Activated naive CD8-positive, alpha-beta T cell treated with anti-CD3 and anti-CD28 coated beads for 36 hours (primary cell): Measurements from ENCODE around the gene DST. TPM values are rescaled to one million over a fixed set of nuclear protein-coding genes. Genes with fewer than 3 reads are reported as not detected.

Experiments used
- DNase-seq: peaks from one replicate; pipeline ENCODE4 v3.0.0; 2021
- H3K27ac Mint-ChIP-seq: one replicate; pipeline ENCODE4 v1.8.0; 2022; ENCODE audit warnings: mild to moderate bottlenecking, moderate library complexity, mixed read lengths
- H3K27me3 Mint-ChIP-seq: one replicate; pipeline ENCODE4 v1.8.0; 2022; ENCODE audit warnings: mild to moderate bottlenecking, mixed read lengths
- H3K36me3 Mint-ChIP-seq: one replicate; pipeline ENCODE4 v1.8.0; 2021; ENCODE audit warnings: mild to moderate bottlenecking, mixed read lengths
- H3K4me1 Mint-ChIP-seq: one replicate; pipeline ENCODE4 v1.8.0; 2021; ENCODE audit warnings: mixed read lengths
- H3K4me3 Mint-ChIP-seq: one replicate; pipeline ENCODE4 v1.8.0; 2022; ENCODE audit warnings: mild to moderate bottlenecking, moderate library complexity, mixed read lengths
- H3K9me3 Mint-ChIP-seq: one replicate; pipeline ENCODE4 v1.8.0; 2022; ENCODE audit warnings: mixed read lengths
- total RNA-seq, 2 experiments: library from RNA; stranded (reverse); gene quantifications; one replicate each; pipeline ENCODE4 v1.2.3, GENCODE V29; 2021

DST gene
- total RNA-seq, 2 experiments from 2014 or later, result 1.8 to 2.9 TPM

DNA sequence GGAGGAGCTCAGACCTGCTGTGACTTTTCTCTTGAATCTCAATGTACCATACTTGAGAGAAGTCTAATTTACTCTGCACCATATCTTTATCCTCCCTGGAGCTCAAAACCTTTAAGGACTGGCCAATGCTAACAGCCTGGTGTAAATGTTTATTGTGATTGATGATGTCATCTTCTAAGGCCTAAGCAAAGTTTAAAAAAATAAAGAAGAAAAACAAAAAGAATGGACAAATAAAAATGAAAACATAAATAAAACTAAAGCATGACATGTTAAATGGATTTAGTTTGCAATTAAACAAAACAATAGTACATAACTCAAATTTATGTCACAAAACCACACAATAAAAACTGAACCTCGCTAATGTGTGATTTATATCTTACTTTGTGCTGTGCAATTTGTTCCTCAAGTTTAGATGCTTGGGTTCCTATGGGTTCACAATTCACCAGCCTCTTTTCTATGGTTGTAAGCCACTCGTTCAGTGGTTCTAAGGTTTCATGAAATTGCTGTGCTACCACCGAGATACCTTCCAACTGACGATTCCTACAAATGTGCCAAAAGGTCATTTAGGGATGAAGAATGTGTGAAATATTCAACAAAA, 113.0 kb downstream of the DST start:
- no peaks in the 10 kb centered on the region for H3K4me1 Mint-ChIP-seq
- H3K9me3 Mint-ChIP-seq, result no peaks in the 10 kb centered on the region
- no peak overlapping the region for H3K27ac Mint-ChIP-seq
- no peaks in the 10 kb centered on the region for H3K27me3 Mint-ChIP-seq
- no peak overlapping the region for H3K4me3 Mint-ChIP-seq
- no peaks in the 10 kb centered on the region for H3K36me3 Mint-ChIP-seq
- DNase-seq, result no peak

GRCh38 chr6:56528412-56528841, 114.3 kb downstream of the DST start:
- no peak for DNase-seq
- H3K4me1 Mint-ChIP-seq, result no peaks in the 10 kb centered on the region
- no peaks in the 10 kb centered on the region for H3K27me3 Mint-ChIP-seq
- H3K27ac Mint-ChIP-seq, result no peak overlapping the region
- H3K4me3 Mint-ChIP-seq, result no peak overlapping the region
- no peaks in the 10 kb centered on the region for H3K9me3 Mint-ChIP-seq
- no peaks in the 10 kb centered on the region for H3K36me3 Mint-ChIP-seq

GRCh38 chr6:56527934-56528333, 114.8 kb downstream of the DST start:
- DNase-seq, result no peak
- Mint-ChIP-seq H3K27me3 (no peaks in the 10 kb centered on the region), H3K27ac (no peak overlapping the region), H3K36me3 (no peaks in the 10 kb centered on the region), H3K9me3 (no peaks in the 10 kb centered on the region), H3K4me1 (no peaks in the 10 kb centered on the region), H3K4me3 (no peak overlapping the region)

DNA sequence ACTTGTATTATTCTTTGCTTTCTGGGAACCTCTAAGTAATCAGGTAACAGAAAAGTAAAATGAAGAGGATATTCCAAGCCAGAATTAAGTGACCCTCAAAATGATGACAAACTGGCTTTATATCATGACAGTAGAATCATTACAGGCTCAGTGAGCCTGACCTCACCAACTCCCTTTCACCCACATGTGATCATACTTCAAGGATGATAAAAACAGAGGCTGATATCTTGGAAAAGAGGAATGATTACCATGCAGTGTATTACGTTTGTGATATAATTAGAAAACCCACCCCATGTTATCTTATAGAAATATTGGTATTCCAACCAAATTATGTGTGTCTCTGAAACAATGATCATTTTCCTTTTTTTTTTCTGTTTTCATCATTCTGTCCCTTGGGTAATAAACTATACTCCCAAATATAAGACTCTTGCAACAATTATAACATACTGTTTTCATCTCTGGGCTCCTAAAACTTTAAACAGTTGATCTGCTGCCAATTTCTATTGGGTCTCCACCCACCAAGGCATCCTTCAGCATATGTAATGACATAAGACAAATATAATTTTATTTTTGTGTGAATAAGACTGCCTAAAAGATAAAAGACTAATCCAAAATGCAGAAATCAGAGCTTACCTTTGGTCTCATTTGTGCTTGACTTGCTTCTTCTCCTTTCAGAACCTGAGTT, 115.7 kb downstream of the DST start:
- no peak overlapping the region for H3K27ac Mint-ChIP-seq
- H3K36me3 Mint-ChIP-seq, result no peaks in the 10 kb centered on the region
- H3K27me3 Mint-ChIP-seq, result no peaks in the 10 kb centered on the region
- no peak for DNase-seq
- no peak overlapping the region for H3K4me3 Mint-ChIP-seq
- no peaks in the 10 kb centered on the region for H3K4me1 Mint-ChIP-seq
- H3K9me3 Mint-ChIP-seq, result no peaks in the 10 kb centered on the region

DNA sequence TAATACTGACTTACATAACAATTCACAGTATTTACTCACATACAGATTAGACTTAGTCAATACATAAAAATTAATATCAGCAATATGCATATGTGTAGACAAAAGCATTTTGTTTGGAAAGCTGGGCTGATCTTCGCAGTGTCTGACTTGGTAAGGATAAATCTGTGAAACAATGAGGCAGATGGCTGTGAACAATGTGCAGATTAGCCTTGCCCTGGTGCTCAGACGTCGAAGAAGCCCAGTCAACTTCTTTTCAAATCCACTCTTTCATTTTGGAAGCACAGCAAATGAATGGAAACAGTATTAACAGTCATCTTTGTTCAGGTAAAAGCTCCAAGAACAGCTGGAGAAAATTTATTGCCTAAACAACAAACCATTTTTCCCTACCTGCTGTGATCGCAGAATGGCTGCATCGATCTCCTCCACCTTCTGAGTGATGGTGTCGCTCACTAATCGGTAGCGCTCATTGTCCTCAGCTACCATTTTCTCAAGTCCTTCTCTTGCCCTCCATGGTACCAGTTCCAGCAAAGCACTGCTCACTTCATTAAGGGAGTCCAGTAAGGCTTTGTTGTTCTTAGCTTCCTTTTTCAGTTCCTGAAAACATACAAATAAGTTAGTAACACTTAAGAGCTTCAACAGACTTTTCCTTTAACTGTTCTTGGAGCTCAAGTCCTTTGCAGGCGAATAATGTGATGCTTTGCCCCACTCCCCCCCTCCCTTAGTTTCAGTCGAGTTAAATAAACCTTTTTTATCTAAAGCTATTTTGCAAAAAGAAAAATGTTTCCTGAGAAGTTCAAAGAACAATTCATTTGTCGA, 116.5 kb downstream of the DST start:
- Mint-ChIP-seq H3K27me3 (no peaks in the 10 kb centered on the region), H3K4me3 (no peak overlapping the region), H3K27ac (no peak overlapping the region), H3K36me3 (no peaks in the 10 kb centered on the region), H3K9me3 (no peaks in the 10 kb centered on the region), H3K4me1 (no peaks in the 10 kb centered on the region)
- DNase-seq, result no peak

- Mint-ChIP-seq H3K27ac (no peak overlapping the region), H3K4me3 (no peak overlapping the region), H3K36me3 (no peaks in the 10 kb centered on the region), H3K9me3 (peaks cover 3% of the 10 kb centered on the region), H3K4me1 (no peaks in the 10 kb centered on the region), H3K27me3 (no peaks in the 10 kb centered on the region)
- no peak for DNase-seq
Observed at GRCh38 chr6:56524891-56525703, 117.6 kb downstream of the DST start.

DNA sequence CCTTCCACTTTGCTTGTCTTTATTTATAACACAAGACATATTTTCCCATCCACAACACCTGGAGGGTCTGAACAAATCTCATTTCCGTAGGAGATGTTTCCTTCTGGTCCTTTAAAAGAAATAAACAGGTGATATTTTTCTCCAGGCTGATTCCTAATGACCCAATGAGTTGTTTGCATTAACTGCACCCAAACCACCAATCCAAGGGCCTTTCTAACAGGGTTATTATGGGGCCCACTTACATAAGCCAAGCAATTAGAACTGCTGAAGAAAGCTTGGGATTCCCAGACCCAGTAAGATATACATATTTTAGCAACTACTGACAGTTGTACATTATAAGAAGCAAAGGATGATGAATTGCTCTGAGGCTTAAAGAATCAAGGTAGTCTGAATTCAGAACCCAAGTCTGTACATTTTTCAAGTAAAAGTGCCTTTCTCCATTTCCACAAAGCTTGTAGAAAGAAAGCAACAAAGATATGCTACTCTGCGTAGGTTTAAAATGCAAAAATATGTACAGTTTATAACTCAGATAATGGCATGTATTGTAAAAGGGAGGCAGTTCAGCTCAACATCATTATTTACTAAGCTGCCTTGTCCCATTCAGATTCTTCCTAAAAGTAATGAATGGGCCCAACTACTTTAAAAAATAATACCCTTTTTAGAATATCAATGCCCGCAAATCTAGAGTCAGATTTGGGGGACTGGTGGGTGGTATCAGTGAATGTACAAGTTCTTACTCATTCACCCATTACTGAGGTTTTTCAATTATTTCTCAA, 120.0 kb downstream of the DST start:
- no peaks in the 10 kb centered on the region for H3K27me3 Mint-ChIP-seq

GRCh38 chr6:56521976-56522375, 120.7 kb downstream of the DST start:
- no peaks in the 10 kb centered on the region for H3K4me1 Mint-ChIP-seq
- no peak overlapping the region for H3K27ac Mint-ChIP-seq
- no peaks in the 10 kb centered on the region for H3K36me3 Mint-ChIP-seq
- no peak overlapping the region for H3K4me3 Mint-ChIP-seq
- no peak for DNase-seq
- H3K27me3 Mint-ChIP-seq, result no peaks in the 10 kb centered on the region
- peaks cover 5% of the 10 kb centered on the region for H3K9me3 Mint-ChIP-seq

More for the DNA sequence above, 120.0 kb downstream of the DST start:
- H3K4me3 Mint-ChIP-seq, result no peak overlapping the region
- H3K27ac Mint-ChIP-seq, result no peak overlapping the region
- no peaks in the 10 kb centered on the region for H3K4me1 Mint-ChIP-seq
- no peaks in the 10 kb centered on the region for H3K36me3 Mint-ChIP-seq
- H3K9me3 Mint-ChIP-seq, result peaks cover 5% of the 10 kb centered on the region
- no peak for DNase-seq

GRCh38 chr6:56521454-56521853, 121.2 kb downstream of the DST start:
- H3K27me3 Mint-ChIP-seq, result no peaks in the 10 kb centered on the region
- no peak overlapping the region for H3K27ac Mint-ChIP-seq
- no peak for DNase-seq
- H3K9me3 Mint-ChIP-seq, result peaks cover 5% of the 10 kb centered on the region
- H3K36me3 Mint-ChIP-seq, result no peaks in the 10 kb centered on the region
- no peaks in the 10 kb centered on the region for H3K4me1 Mint-ChIP-seq
- no peak overlapping the region for H3K4me3 Mint-ChIP-seq

DNA sequence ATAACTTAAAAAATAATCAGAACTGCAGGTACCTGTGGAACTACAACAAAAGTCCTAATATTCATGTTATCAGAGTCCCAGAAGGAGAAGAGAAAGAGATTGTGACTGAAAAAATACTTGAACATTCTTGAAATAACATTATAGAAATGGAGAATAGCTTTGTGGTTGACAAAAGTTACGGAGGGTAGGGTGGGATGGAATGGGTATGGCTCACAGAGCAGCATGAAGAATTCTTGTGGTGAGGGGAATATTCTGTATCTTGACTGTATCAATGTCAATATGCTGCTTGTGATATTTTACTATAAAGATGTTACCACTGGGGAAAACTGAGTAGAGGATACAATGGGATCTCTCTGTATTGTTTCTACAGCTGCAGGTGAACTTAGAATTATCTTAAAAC, 122.5 kb downstream of the DST start:
- H3K4me3 Mint-ChIP-seq, result no peak overlapping the region
- H3K9me3 Mint-ChIP-seq, result peaks cover 5% of the 10 kb centered on the region
- H3K4me1 Mint-ChIP-seq, result no peaks in the 10 kb centered on the region
- no peak overlapping the region for H3K27ac Mint-ChIP-seq
- H3K36me3 Mint-ChIP-seq, result no peaks in the 10 kb centered on the region
- DNase-seq, result no peak
- peaks cover 4% of the 10 kb centered on the region for H3K27me3 Mint-ChIP-seq

DNA sequence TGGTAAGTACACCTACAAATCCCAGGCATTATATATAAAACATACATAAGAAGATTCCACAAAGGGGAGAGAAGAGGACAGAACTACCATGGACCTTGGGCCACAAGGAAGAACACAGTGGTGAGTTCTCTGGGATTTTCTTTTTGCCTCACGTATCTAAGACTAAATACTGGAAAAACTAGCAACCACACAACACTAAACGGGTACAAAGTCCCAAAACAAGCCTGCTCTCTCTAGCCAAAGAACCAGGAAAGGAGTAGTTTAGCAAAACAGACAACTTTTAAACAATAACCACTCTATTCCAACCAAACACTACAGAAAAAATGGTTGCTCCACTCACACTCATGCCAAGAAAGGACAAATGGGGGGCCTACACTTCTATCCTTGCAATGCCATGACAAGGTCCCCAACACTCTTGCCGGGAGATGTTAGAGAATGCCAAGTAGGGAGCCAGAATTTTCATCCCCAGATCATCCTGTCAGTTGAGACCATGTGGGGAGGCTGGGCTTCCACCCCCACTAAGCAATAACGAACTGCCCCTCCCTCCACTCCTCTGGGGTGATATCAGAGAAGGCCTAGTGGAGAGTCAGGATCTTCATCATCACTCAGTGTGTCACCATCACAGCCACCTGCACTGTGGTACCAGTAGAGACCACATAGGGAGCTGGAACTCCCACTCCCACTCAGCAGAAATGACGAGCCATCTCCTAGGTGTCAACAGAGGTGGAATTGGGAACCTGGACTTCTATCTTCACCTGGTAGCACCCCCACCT, 123.5 kb downstream of the DST start:
- DNase-seq, result no peak
- H3K27ac Mint-ChIP-seq, result no peak overlapping the region

GRCh38 chr6:56517155-56517745, 125.4 kb downstream of the DST start:
- H3K36me3 Mint-ChIP-seq, result no peaks in the 10 kb centered on the region

More for the DNA sequence above, 123.5 kb downstream of the DST start:
- no peaks in the 10 kb centered on the region for H3K36me3 Mint-ChIP-seq
- H3K4me1 Mint-ChIP-seq, result no peaks in the 10 kb centered on the region
- peaks cover 5% of the 10 kb centered on the region for H3K9me3 Mint-ChIP-seq
- H3K4me3 Mint-ChIP-seq, result no peak overlapping the region
- H3K27me3 Mint-ChIP-seq, result peaks cover 4% of the 10 kb centered on the region

DNA sequence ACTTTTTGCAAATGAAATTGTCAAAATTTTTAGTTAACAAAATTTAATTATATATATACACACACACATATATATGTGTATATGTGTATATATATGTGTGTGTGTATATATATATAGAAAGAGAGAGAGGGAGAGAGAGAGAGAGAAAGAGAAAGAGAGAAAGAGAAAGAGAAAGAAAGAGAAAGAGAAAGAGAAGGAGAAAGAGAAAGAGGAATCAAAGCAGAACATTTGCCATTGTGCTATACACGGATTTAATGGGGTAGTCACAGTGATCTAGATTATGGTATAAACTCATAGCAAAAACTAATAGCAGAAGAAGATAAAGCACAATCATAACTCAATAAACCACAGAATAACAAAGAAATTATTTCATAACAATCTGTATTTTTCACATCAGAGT, 126.7 kb downstream of the DST start:
- Mint-ChIP-seq H3K4me1 (no peaks in the 10 kb centered on the region), H3K27ac (no peak overlapping the region)

More at GRCh38 chr6:56517155-56517745, 125.4 kb downstream of the DST start:
- no peak for DNase-seq
- no peak overlapping the region for H3K4me3 Mint-ChIP-seq
- no peaks in the 10 kb centered on the region for H3K4me1 Mint-ChIP-seq
- peaks cover 4% of the 10 kb centered on the region for H3K27me3 Mint-ChIP-seq
- no peak overlapping the region for H3K27ac Mint-ChIP-seq
- peaks cover 5% of the 10 kb centered on the region for H3K9me3 Mint-ChIP-seq

More for the DNA sequence above, 126.7 kb downstream of the DST start:
- no peak for DNase-seq
- no peaks in the 10 kb centered on the region for H3K36me3 Mint-ChIP-seq
- H3K27me3 Mint-ChIP-seq, result peaks cover 9% of the 10 kb centered on the region
- H3K9me3 Mint-ChIP-seq, result peaks cover 5% of the 10 kb centered on the region
- no peak overlapping the region for H3K4me3 Mint-ChIP-seq
